Stimulated activated CD4-positive, alpha-beta T cell treated with anti-CD3 and anti-CD28 coated beads, Interleukin-1b, Interleukin-23, amount 100 ng/mL, for 48 hours (primary cell): ENCODE data around the gene PLCD4.

Experiments used
- DNase-seq: peaks from one replicate; pipeline ENCODE4 v3.0.0-alpha.2; 2020

Gene PLCD4

GRCh38 chr2:218607436-218608115 is at the start of gene PLCD4:
PLCD4 (plus strand) TSS chr2:218607899; CDS start chr2:218615740, 7,841 bp downstream.
- no peak for DNase-seq

- no peak for DNase-seq
Observed at GRCh38 chr2:218557941-218558340, 49.8 kb upstream of the PLCD4 start.

- no peak for DNase-seq
Observed at GRCh38 chr2:218558986-218559385, 48.7 kb upstream of the PLCD4 start.

- no peak for DNase-seq
Observed at GRCh38 chr2:218564056-218564455, 43.6 kb upstream of the PLCD4 start.

GRCh38 chr2:218566296-218566695 is 41.4 kb upstream of the PLCD4 start:
- no peak for DNase-seq

- no peak for DNase-seq
Observed at GRCh38 chr2:218567797-218568189, 39.9 kb upstream of the PLCD4 start.

- peak; percentile 100 for DNase-seq
Observed at GRCh38 chr2:218568190-218569037, 39.3 kb upstream of the PLCD4 start, which contains the start of the genes CNOT9 and USP37. CNOT9 (plus strand) TSS chr2:218568839; CDS start chr2:218568955, 116 bp downstream. USP37 (minus strand) TSS chr2:218568351; CDS start chr2:218558653, 9,698 bp downstream.

GRCh38 chr2:218569038-218569431 is 38.7 kb upstream of the PLCD4 start:
- peak; percentile 60 for DNase-seq

- no peak for DNase-seq
Observed at GRCh38 chr2:218569661-218570500, 37.8 kb upstream of the PLCD4 start.

GRCh38 chr2:218570850-218571249 is 36.8 kb upstream of the PLCD4 start:
- DNase-seq: no peak

GRCh38 chr2:218576854-218577253 is 30.8 kb upstream of the PLCD4 start:
- DNase-seq: no peak

GRCh38 chr2:218577482-218578220 is 30.0 kb upstream of the PLCD4 start:
- no peak for DNase-seq

GRCh38 chr2:218578272-218578877 is 29.3 kb upstream of the PLCD4 start:
- DNase-seq: no peak

GRCh38 chr2:218582076-218582475 is 25.6 kb upstream of the PLCD4 start:
- no peak for DNase-seq

GRCh38 chr2:218583983-218584850 is 23.5 kb upstream of the PLCD4 start:
- no peak for DNase-seq

- no peak for DNase-seq
Observed at GRCh38 chr2:218585541-218585940, 22.2 kb upstream of the PLCD4 start.

- DNase-seq: no peak
Observed at GRCh38 chr2:218605432-218605831, 2.3 kb upstream of the PLCD4 start.

GRCh38 chr2:218615868-218616315 is 8.2 kb downstream of the PLCD4 start:
- no peak for DNase-seq

GRCh38 chr2:218618102-218618860 is 10.6 kb downstream of the PLCD4 start:
- no peak for DNase-seq

- DNase-seq: no peak
Observed at GRCh38 chr2:218621007-218621406, 13.3 kb downstream of the PLCD4 start.
